Omental fat pad (tissue), 4 donors: ENCODE results near the gene NFE2. TPM values are rescaled to one million over a fixed set of nuclear protein-coding genes. Genes with fewer than 3 reads are reported as not detected.

ENCODE experiments used
- ATAC-seq: fragments of 150-250 bp; one replicate; pipeline ENCODE4 v1.9.1; 2016; ENCODE audit warnings: mild to moderate bottlenecking, moderate library complexity; ENCODE audit not compliant: low FRiP score
- DNase-seq: peaks from one replicate; pipeline ENCODE4 v3.0.0-alpha.2; 2019; ENCODE audit warnings: low spot score
- total RNA-seq, 4 donors: library from RNA; depleted of rRNA; stranded (reverse); fragments of >200 nt; gene quantifications; one replicate each; pipeline ENCODE4 v1.1.0, GENCODE V29; 2016
- TF ChIP-seq, protein P1 (sequence below), 3 donors: fragments of 450-650 bp; IDR thresholded peaks; one replicate each; pipeline ENCODE4 v1.5.1; 2016 to 2017; ENCODE audit warnings: antibody characterized with exemption in 3 of 3, mild to moderate bottlenecking in 3 of 3, moderate library complexity in 2 of 3

The NFE2 gene
- total RNA-seq, 4 donors from 2014 or later, result 0.72 to 16.9 (median 2.1) TPM

DNA sequence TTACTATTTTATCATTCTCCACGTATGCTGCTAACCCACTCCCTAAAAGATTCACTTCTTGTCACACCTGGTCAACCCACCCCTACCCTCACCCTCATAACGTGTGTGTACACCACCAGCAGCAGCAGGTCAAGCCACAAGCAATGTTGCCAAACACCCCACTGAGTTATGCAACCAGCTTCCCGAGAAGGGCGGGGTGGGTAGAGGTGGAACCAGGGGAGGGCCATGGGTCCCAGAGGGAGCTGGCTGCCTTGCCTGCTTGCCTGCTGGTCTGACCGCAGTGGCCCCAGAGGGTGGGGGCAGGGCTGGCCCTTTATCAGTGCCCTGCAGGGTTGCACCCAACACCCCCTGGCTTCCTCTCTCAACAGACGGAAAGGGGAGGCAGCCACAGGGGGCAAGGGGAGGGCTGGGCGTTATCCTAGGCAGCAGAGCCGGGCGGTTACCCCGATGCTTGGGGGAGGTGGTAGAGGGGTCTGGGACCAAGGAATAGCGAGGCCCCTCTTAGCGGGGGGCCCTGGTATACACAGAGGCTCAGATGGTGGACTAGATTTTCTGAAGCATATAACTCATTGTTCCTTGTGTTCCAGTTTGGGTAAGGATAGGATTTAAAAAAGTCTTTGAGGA is 3.5 kb upstream of the NFE2 start:
- DNase-seq (peak; percentile 47), ATAC-seq (peak; percentile 71)
- TF ChIP-seq, protein P1, sequence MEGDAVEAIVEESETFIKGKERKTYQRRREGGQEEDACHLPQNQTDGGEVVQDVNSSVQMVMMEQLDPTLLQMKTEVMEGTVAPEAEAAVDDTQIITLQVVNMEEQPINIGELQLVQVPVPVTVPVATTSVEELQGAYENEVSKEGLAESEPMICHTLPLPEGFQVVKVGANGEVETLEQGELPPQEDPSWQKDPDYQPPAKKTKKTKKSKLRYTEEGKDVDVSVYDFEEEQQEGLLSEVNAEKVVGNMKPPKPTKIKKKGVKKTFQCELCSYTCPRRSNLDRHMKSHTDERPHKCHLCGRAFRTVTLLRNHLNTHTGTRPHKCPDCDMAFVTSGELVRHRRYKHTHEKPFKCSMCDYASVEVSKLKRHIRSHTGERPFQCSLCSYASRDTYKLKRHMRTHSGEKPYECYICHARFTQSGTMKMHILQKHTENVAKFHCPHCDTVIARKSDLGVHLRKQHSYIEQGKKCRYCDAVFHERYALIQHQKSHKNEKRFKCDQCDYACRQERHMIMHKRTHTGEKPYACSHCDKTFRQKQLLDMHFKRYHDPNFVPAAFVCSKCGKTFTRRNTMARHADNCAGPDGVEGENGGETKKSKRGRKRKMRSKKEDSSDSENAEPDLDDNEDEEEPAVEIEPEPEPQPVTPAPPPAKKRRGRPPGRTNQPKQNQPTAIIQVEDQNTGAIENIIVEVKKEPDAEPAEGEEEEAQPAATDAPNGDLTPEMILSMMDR (IDR thresholded peaks at IDR 0.05), result no peak

DNA sequence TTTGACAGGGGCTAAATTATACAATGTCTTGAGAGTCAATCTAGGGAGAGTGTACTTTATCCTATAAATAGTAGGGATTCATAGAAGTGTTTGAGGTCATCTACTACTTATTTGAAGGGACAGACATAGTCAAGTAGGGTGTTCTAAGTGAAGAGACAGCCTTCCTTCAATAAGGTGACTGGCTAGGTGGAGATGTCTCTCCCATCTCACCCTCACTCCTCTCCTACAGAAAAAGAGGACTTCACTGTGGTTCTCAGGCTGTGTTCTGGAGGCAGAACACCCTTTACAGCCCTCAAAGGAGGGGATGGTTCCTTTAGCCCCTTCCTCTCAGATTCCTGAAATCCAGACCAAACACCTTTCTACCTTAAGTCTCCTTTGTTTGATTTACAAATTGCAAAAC is 2.8 kb upstream of the NFE2 start:
- TF ChIP-seq, protein P1 (IDR thresholded peaks at IDR 0.05), result no peak
- ATAC-seq, result no peak

DNA sequence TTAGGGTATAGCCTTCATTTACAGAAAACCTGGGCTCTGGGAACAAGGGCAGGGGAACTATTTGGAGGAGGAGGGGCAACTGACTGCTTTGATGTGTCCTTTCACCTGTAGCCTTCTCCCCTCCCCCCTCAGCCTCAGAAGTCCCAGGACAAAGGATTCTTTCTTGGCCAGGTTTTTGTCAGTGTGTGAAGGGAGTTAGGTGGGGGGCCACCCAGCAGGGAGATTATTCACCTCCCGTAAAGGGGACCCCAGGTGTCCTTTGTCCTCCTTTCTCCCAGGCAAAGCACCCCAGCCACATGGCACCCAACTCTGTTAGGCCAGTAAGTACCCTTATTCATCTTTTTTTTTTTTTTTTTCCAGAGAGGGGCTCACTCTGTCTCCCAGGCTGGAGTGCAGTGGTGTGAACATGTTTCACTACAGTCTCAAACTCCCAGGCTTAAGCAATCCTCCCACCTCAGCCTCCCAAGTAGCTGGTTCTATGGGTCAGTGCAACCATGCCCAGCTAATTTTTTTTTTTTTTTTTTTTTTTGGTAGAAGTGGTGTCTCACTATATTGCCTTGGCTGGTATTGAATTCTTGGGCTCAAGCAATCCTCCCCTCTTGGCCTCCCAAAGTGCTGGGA is 723 bp upstream of the NFE2 start:
- DNase-seq (no peak), ATAC-seq (no peak)
- TF ChIP-seq, protein P1 (IDR thresholded peaks at IDR 0.05), result no peak

More for the DNA sequence above, 2.8 kb upstream of the NFE2 start:
- DNase-seq, result no peak

DNA sequence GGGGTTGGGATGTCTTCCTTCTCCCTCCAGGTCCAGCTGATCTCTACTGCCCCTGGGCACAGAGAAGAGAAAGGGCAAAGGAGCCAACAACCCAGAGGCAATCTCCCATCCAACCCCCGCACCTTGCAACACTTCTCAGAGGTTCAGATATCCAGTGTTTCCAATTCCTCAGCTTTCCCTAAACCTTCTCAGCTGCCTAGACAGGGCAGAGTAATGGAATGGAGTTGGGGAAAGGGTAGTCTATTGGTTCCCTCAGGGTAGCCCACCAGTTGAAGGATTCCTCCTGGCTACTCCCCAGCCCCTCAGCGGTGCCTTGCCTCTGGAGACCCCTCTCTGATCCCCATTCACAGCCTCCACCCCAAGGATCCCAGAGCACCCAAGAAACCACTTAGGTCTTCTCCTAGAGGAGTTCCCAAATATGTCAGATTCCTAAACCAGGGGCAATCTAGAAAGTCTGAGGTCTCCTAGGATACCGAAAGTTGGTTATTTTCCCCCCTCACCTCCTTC is 537 bp downstream of the NFE2 start:
- TF ChIP-seq, protein P1 (IDR thresholded peaks at IDR 0.05), result no peak
- DNase-seq (no peak), ATAC-seq (peak; percentile 47)

DNA sequence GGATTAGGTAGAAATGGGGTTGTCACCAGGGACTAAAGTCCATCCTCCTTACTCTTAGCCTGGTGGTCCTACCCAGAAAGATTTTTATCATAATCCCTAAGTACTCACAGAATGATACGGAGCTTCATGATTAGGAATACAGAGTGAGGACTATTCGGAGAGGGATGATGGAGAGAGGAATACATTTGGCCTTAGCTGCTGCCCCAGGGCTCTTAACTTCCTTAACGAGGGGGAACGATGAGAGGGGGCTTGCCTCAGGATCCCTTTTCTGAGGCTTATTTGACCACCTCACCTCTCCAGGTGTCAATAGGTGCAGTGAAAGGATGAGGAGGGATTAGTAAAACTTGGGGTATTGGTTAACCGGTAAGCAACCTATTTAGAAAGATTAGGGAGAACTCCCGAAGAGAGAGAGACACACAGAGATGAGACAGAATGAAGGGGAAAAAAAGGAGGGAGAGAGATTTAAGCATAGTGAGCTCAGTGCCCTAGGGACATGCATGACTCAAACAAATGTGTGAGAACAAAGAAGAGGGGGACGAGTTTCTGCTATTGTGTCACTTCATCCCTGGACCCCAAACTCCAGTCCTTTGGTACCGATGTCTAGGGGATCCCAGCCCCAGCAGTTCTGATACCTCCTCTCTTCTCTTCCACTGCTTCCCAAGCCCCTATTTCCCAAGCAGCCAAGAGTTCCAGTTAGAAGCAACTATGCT is 1.1 kb downstream of the NFE2 start:
- ATAC-seq, result no peak

DNA sequence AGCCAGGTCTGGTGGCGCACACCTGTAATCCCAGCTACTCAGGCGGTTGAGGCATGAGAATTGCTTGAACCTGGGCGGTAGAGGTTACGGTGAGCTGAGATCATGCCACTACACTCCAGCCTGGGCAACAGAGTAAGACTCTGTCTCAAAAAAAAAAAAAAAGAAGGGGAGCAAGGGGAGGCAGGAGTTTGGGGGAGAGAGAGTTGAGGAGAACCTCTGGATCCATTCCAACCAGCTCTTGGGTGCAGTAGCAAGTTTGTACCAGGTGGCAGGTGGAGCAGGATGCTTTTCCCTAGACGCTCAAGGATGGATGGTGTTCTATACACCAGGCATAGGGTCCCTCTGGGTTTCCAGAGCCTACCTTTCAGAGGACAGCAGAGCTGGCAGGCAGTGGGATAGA is 1.9 kb downstream of the NFE2 start:
- ATAC-seq (no peak), DNase-seq (no peak)
- TF ChIP-seq, protein P1 (IDR thresholded peaks at IDR 0.05), result no peak

More for the DNA sequence above, 1.1 kb downstream of the NFE2 start:
- no peak for DNase-seq
- TF ChIP-seq, protein P1 (IDR thresholded peaks at IDR 0.05), result no peak
